Superior temporal gyrus (tissue), 1 donor: ENCODE measurements around the gene C1R.

Experiments used
- DNase-seq: peaks from one replicate; pipeline ENCODE4 v3.0.0-alpha.2; 2016; ENCODE audit errors: extremely low spot score

C1R gene

GRCh38 chr12:7092229-7092985 lies at the start of gene C1R:
Gene C1R (minus strand): TSS chr12:7092445. CDS start chr12:7092388, 57 bp downstream.
- peak; percentile 75 for DNase-seq

- DNase-seq = no peak
These were observed 49.2 kb upstream of the C1R start for GRCh38 chr12:7141351-7142005.

GRCh38 chr12:7139200-7139599 lies 47.0 kb upstream of the C1R start:
- DNase-seq = no peak

- no peak for DNase-seq
These were observed 45.7 kb upstream of the C1R start for GRCh38 chr12:7137908-7138307.

DNA sequence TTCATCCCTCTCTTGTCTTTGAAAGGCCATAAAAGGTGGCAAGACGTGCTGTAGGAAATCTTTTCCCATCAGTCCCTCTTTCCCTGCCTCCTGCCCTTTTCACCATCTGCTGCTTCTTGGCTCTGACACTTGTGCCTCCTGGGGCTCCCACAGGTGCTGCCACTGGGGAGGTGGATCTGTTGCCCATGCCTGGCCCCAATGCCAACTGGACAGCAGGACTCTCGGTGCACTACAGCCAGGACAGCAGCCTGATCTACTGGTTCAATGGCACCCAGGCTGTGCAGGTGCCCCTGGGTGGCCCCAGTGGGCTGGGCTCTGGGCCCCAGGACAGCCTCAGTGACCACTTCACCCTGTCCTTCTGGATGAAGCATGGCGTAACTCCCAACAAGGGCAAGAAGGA lies 44.4 kb upstream of the C1R start:
- DNase-seq = no peak

- no peak for DNase-seq
These were observed 43.8 kb upstream of the C1R start for GRCh38 chr12:7136071-7136470.

DNA sequence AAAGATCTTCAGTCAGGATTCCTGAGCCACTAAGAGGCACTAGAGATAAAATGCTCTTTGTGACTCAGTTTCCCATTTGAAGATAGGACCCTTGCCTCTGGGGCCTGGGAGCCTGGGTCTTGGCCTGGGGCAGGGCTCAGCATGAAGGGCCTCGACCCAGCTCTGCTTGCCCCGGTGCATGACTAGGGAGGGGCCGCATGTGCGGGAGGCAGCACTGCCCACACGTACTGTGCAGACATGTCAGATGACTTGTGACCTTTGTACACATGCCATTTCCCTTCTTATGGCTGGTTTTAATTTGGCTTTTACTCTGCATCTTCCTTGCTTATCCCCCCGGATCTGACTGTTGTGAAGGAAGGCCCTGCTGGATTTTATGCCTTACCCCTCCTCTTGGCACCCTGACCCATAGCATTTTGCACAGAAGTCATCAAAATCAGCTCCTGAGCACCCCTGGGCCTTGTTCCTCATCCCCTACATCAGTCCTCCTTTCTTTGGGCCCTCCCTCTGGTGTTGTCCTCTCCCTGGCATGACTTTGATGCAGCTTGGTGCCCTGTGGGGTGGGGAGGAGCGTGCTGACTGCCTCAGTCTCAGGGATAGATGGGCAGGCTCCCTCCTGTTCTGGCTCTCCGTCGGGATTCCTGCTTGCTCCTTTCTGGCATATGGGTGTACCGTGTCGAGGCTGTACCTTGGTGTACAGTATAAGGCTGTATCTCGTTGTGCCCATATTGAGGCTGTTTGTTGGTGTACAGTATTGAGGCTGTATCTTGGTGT lies 42.3 kb upstream of the C1R start:
- no peak for DNase-seq

DNA sequence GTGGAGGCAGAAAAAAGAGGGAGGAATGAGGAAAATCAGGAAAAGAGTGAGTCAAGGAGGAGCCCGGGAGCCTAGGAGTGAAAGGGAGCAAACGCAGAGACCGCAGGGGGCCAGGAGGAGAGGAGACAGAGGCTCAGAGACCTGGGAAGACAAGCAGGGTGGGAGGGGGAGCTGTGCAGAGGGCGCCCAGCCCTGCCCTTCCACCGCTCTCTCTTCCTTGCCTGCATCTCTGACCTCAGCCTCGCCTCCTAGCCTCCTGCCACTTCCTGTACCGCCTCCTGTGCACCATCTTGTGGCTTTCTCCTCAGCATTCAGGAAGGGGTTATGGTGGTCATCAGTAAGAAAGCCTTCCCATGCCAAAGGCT lies 39.2 kb upstream of the C1R start:
- DNase-seq = no peak

GRCh38 chr12:7130701-7131501 lies 38.7 kb upstream of the C1R start:
- no peak for DNase-seq

GRCh38 chr12:7129872-7130691 lies 37.8 kb upstream of the C1R start, which contains the start of gene CLSTN3:
Gene CLSTN3 (plus strand): TSS chr12:7130371. CDS start chr12:7130649, 278 bp downstream.
- DNase-seq = peak; percentile 54

DNA sequence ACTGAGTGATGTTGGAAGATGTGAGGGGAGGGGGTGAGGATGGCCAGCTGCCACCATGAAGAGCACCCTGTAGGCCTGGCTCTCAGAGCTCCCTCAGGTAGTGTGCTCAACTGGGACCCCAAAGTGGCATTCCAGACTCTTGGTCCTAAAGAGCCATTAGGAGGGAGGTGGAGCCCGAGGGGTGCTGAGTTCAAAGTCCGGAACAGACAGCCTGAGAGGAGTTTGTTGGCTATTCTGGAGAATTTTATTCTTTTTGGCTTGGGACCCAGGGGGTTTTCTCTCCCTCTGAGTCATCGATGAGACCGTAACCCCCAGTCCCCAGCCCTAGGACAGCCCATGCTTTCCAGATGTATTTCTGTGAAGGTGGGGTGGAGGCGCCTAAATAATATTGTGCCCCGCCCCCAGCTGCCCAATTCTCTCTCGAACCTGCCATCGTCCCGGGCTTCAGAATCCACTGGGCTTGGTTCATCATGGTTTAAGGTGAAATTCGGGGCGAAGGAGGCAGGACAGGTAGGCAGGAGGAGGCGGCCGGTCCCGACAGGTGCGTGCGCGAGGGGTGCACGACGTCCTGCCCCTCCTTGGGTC lies 37.1 kb upstream of the C1R start:
- DNase-seq = no peak

- DNase-seq = no peak
These were observed 36.5 kb upstream of the C1R start, which contains the start of gene RBP5 for GRCh38 chr12:7128681-7129286. Gene RBP5 (minus strand): TSS chr12:7128889. CDS start chr12:7128775, 114 bp downstream.

DNA sequence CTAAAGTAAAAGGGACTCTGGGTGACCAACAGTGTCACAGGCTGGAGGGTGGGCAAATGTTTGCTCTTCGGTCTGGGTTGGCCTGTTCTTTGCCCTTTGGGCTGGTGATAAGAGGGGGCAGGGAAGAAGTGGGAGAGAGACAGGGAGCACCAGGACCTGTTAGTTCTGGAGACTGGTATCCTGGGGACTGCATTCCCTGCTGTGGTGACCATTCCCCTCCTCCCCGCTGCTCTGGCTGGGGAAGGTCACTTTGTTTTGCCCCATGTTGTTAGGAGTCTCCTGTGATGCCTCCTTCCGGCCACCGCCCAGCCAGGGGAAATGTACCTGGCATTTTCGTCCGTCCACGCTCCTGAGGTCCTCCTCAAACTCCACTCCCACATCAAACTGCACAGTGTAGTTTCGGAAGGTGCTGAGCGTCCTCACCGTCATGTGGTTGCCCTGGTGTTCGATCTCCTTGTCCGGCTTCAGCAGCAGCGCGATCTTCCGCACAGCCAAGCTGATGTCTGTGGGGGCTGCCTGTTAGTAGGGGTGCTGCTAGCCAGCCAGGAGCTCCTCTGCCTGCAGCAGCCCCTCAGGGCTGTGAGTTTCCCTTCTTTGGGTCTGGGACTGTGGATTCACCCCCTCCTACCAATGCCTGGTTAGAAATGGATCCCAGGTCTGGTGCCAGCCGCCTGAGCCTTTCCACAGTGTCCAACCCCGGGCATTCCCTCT lies 35.8 kb upstream of the C1R start:
- no peak for DNase-seq

DNA sequence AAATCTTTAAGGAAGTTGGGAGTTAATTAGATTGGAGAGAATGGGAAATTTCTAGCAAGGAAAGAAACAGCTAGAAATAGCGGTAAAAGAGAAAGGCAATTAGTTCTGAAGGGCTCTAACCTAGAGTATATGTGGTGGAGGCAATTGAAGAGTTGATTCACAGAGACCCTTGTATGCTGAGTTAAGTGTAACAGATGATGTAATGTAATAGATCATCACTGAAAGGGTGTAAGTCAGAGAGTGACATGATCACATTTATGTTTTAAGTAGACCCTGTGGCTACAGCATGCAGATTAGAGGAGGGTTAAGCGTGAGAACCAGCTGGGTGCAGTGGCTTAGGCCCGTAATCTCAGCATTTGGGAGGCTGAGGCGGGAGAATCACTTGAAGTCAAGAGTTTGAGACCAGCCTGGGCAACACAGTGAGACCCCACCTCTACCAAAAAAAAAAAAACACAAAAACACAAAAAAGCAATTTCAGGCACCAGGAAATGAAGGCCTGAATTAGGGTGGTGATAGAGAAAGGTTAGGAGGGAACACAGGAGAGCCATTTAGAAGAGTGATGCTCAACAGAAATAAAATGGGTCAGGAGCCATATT lies 33.5 kb upstream of the C1R start:
- no peak for DNase-seq

- DNase-seq = no peak
These were observed 31.7 kb upstream of the C1R start for GRCh38 chr12:7123806-7124522.

GRCh38 chr12:7122811-7123769 lies 30.8 kb upstream of the C1R start:
- DNase-seq = no peak

DNA sequence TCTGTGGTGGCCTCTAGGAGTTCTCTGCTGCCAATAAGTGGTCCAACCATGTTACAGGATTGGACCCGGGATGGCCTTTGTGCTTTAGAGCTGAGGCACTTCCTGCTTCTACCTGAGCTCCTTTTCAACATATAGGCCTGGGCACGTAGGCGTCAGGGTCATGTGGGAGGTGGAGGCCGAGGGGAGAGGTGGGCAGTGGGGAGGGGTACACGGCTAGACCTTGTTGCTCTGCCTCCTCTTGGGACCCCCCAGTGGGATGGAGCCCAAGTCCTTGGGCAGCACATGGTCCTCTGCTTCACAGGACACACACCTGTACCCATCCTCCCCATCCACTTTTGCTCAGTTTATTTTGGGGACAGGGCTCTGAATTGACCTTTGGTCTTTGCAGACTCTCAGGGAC lies 29.1 kb upstream of the C1R start:
- DNase-seq = no peak
